IPS-11a (cell line): ENCODE data around the gene CDC25A.
A peak's percentile ranks its signal among the peaks of the same experiment; 100 is the strongest.

ENCODE experiments used
- H3K4me3 ChIP-seq: one replicate; pipeline ENCODE4 v1.5.1; 2013; ENCODE audit warnings: low read depth, low read length, control low read depth

CDC25A gene

DNA sequence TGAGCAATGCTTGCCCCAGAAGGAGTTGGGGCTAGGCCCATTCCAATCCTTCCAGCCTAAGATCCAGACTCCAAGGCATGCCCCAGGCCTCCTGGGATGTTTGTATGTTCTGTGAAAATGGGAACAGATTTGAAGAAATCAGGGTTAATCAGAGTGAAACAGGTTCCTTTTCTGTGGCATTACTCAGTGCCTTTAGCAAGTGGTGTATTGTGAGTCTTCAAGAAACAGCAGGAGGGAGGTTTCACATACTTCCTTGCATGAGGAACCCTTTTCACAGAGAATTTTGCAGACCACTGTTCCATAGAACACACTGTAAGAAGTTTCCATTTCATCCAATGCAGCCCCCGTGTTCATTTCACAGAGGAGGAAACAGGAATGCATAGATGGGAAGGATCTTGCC is 8.4 kb upstream of the CDC25A start:
- no peak overlapping the region for H3K4me3 ChIP-seq

DNA sequence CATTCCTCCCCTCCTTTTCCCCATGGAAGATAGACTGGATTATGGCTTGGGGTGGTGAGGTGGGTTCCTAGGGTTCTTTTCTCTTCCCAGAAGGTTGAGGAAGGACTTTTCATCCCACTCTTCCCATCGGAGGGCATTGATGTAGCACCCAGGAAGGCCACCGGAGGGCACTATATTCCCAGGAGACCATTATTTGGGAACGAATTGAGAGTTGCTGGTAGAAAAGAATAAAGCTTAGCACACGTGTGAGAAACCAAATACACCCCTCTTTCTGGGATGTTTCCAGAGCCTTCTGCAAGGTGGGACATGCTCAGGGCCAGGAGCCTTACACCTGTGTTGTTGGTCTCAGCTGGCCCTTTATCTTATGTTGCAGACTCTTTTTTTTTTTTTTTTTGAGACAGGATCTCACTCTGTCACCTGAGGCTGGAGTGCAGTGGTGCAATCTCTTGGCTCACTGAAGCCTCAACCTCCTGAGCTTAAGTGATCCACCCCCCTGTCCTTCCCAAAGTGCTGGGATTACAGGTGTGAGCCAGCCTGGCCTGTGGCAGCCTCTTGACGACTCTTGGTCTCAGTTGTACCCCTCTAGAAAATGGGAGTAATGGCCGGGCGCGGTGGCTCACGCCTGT is 6.3 kb upstream of the CDC25A start:
- no peak overlapping the region for H3K4me3 ChIP-seq

GRCh38 chr3:48190911-48191310 is 2.7 kb upstream of the CDC25A start:
- H3K4me3 ChIP-seq: no peak overlapping the region

GRCh38 chr3:48189321-48189720 is 1.1 kb upstream of the CDC25A start:
- H3K4me3 ChIP-seq: no peak overlapping the region

- H3K4me3 ChIP-seq: peak overlapping the region; percentile 85
Observed at GRCh38 chr3:48187579-48188265, 495 bp downstream of the CDC25A start.

GRCh38 chr3:48187301-48187578 is 977 bp downstream of the CDC25A start:
- H3K4me3 ChIP-seq: peak overlapping the region; percentile 85

DNA sequence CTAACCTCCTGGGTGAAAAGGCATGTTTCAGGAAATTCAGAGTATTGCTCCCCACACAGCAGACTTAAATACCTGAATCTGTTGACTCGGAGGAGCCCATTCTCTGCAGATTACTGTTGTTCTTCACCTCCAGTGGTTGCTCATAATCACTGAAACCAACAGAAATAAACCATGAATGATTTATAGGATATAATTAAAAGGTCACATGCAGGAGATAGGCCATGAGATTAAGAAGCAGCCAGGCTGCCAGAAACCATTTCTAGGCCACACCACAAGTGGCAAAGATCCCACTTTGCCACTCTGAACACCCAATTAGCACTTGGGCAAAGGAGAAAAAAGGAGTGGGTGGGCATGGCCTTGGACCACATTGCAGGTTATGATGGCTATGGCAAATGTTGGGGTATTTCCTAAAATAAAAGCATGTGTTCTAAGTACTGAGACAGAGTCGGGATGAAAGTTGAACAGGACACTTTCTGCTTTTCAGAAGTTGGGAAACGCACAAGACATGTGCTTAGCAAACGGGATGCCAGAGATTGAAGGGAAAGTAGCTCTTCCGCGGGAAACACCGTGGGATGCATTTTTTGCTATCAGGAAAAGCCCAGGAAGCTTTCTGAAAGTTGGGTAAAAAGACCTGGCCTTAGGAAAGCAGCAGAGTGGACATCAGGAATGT is 1.5 kb downstream of the CDC25A start:
- H3K4me3 ChIP-seq: peak overlapping the region; percentile 85

- H3K4me3 ChIP-seq: no peak overlapping the region
Observed at GRCh38 chr3:48185129-48185528, 3.1 kb downstream of the CDC25A start.

GRCh38 chr3:48184299-48184698 is 3.9 kb downstream of the CDC25A start:
- no peak overlapping the region for H3K4me3 ChIP-seq

DNA sequence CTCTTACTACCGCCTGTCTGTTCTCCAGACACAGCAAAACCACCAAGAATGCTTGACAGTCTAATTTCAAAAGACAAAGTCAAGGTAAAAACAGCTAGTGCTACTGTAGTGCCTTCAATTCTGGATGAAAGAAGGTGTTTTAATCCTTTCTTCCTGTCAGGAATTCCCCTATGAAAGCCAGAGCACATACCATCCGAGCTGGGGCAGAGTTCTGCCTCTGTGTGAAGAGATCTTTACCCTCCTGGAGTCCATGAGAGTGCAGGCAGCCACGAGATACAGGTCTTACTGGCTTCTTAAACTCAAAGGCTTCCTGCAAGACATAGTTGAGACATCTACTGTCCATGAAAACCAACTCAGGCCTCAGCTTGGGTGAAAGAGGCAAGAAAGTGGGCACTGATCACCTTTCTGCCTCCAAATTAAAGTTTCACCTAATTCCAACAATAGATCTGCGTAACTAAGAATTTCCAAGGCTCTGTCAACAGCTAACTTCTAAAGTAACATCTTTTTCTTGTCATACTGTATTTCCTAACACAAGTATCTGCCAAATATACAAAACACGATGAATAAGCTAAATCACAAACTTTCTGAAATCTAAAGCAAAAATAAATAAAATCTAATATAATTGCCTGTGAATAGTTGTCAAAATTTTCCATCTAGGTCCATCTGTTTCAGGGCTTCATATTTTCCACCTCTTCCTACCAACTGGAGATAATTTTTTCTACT is 7.5 kb downstream of the CDC25A start:
- no peak overlapping the region for H3K4me3 ChIP-seq

DNA sequence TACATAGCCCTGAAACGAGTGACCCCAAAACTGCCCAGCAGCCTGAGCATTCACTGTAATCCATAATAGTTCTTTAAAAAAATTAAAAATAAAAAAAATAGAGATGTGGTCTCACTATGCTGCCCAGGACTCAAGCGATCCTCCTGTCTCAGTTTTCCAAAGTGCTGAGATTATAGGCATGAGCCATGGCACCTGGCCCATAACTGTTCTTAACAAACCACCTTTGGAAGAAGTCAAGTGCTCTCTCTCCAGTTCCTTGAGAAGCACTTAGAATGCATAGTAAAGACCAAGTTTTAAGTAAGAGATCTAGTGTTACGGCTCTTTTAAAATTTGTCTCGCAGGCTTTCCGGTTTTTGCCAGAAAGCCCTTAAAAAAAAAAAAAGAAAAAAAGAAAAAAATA is 8.2 kb downstream of the CDC25A start:
- H3K4me3 ChIP-seq: no peak overlapping the region

GRCh38 chr3:48178072-48178471 is 10.1 kb downstream of the CDC25A start:
- no peak overlapping the region for H3K4me3 ChIP-seq

DNA sequence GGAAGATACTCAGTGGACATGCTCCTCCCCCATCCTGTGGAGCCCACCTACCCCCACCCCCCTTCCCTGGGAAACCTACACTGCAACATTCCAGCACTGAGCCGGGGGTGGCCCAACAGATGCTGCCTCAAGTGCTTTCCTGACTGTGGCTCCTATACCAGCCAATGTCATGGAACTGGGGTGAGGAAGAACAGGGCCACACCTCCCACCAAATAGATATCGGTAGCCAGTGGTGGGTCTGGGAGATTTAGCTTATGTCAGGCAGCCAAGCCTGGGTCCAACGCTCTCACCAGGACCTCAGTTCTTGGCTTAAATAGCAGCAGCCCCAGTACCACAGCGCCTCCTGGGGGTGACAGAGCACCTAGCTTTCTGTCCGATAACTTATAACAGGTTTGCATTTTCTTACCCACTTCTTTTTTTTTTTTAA is 30.3 kb downstream of the CDC25A start:
- no peak overlapping the region for H3K4me3 ChIP-seq

- no peak overlapping the region for H3K4me3 ChIP-seq
Observed at GRCh38 chr3:48157202-48157840, 30.9 kb downstream of the CDC25A start.

GRCh38 chr3:48156163-48156562 is 32.1 kb downstream of the CDC25A start:
- H3K4me3 ChIP-seq: no peak overlapping the region

GRCh38 chr3:48155122-48155521 is 33.1 kb downstream of the CDC25A start:
- no peak overlapping the region for H3K4me3 ChIP-seq

DNA sequence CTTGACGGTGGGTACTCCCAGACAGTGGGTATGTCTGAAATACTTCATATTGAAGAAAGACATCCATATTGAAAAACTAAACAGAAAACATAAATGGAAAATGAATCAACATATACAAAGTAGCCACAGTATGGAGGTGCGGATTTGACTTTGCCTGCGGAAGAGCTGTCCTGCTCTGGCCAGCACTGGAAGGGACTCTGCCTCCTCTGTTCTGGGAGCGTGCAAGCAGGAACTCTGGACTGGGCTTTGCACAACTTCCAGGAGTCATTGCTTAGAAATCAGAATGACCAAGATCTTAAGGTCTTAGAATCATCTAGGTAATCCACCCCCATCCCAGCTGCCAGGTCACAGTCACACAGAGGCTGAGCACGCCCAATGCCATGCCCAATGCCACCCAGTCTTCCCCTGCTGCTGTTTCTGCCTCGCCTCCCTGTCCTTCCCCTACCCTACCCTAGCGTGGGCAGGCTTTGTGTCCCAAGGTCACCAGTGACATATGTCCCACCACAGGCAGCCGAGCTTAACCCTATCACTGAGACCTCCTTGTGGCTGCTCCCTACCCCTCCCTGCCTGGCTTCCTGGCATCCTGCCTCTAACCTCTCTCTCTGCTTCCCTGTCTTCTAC is 36.3 kb downstream of the CDC25A start:
- H3K4me3 ChIP-seq: no peak overlapping the region

- no peak overlapping the region for H3K4me3 ChIP-seq
Observed at GRCh38 chr3:48151058-48151806, 37.0 kb downstream of the CDC25A start.

DNA sequence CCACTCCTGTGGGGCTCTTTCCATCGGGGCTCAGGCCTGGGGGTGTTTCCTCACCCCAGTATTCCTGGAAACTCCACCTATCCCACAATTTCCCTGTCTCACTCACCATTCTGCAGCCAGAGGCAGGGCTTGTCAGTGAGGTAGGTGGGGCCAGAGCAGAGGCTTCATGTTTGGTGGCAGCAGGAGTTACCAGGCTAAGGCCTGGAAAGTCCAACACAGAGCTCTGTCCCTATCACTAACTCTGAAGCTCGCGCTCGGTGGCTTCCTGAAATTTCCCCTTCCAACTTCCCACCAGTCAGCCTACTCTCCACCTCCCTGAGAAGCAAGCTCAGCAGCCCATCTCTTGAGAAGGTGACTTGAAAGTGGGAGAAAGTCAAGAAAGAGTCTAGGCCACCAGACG is 44.2 kb downstream of the CDC25A start:
- no peak overlapping the region for H3K4me3 ChIP-seq

GRCh38 chr3:48143567-48143966 is 44.6 kb downstream of the CDC25A start:
- H3K4me3 ChIP-seq: no peak overlapping the region
